22Rv1 (cell line): ENCODE measurements around the gene ARHGAP10.

Experiments
- H3K27ac ChIP-seq: fragments of 450-650 bp; 2 replicates; pipeline ENCODE4 v1.5.1; 2017
- CTCF ChIP-seq: fragments of 450-650 bp; IDR thresholded peaks from 2 replicates; pipeline ENCODE4 v1.5.1; 2017; ENCODE audit warnings: mild to moderate bottlenecking
- ZFX ChIP-seq: fragments of 450-650 bp; IDR thresholded peaks from 2 replicates; pipeline ENCODE4 v1.6.1; 2017; ENCODE audit warnings: antibody characterized with exemption, borderline replicate concordance

ARHGAP10 gene

GRCh38 chr4:148089624-148090023, 357.7 kb downstream of the ARHGAP10 start:
- no peak for TF ChIP-seq ZFX
- no peak for TF ChIP-seq CTCF
- H3K27ac ChIP-seq, result no peak overlapping the region

- no peak for TF ChIP-seq ZFX
- TF ChIP-seq CTCF, result no peak
These were observed 358.1 kb downstream of the ARHGAP10 start for GRCh38 chr4:148090029-148090428.

GRCh38 chr4:148090503-148091476, 358.9 kb downstream of the ARHGAP10 start:
- H3K27ac ChIP-seq, result no peak overlapping the region
- no peak for TF ChIP-seq ZFX
- no peak for TF ChIP-seq CTCF

More at GRCh38 chr4:148090029-148090428, 358.1 kb downstream of the ARHGAP10 start:
- no peak overlapping the region for H3K27ac ChIP-seq

- H3K27ac ChIP-seq, result no peak overlapping the region
- TF ChIP-seq CTCF (no peak), ZFX (no peak)
These were observed 360.0 kb downstream of the ARHGAP10 start for GRCh38 chr4:148091896-148092295.

GRCh38 chr4:148092316-148093014, 360.6 kb downstream of the ARHGAP10 start:
- TF ChIP-seq CTCF (no peak), ZFX (no peak)
- no peak overlapping the region for H3K27ac ChIP-seq

GRCh38 chr4:148093065-148093464, 361.2 kb downstream of the ARHGAP10 start:
- no peak overlapping the region for H3K27ac ChIP-seq

More at GRCh38 chr4:148093065-148093464, 361.2 kb downstream of the ARHGAP10 start:
- TF ChIP-seq CTCF (no peak), ZFX (no peak)
